Measurements from ENCODE around the gene RHBG.
"Not testable (repeated sequence)": the region's sequence is repeated elsewhere in the genome, so short reads cannot be mapped to it uniquely, and the experiment has no call there.

The RHBG gene, protein sequence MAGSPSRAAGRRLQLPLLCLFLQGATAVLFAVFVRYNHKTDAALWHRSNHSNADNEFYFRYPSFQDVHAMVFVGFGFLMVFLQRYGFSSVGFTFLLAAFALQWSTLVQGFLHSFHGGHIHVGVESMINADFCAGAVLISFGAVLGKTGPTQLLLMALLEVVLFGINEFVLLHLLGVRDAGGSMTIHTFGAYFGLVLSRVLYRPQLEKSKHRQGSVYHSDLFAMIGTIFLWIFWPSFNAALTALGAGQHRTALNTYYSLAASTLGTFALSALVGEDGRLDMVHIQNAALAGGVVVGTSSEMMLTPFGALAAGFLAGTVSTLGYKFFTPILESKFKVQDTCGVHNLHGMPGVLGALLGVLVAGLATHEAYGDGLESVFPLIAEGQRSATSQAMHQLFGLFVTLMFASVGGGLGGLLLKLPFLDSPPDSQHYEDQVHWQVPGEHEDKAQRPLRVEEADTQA

DNA sequence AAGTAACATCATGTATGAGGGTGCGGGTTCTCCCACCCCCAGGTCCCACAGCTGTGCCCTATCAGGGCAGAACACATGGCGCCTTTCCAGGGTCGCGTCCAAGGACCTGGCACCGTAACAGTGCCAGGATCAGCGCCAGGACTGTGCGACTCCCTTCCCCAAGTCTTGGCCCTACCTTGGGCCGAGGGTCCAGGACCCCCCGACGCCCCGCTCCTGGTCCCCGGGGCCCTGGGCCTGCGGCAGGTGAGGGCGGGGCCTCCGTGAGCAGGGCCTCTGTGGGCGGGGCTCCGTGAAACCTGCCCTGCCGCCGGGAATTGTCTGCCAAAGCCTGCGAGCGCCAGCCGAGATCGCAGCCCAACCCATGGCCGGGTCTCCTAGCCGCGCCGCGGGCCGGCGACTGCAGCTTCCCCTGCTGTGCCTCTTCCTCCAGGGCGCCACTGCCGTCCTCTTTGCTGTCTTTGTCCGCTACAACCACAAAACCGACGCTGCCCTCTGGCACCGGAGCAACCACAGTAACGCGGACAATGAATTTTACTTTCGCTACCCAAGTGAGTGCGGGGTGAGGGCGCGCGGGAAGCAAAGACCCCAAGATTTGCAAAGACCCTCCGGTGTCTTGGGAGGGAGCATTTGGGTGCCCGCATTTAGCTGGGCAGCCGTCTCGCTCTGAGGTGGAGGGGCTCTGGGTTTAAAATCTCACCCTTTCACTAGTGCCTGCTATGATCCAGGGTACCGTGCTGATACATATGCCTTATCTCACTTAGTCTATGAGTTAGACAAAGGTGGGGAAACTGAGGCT, at the start of gene RHBG:
RHBG (plus strand) TSS at position 323 of the 796 bp plus-strand sequence; CDS start at position 362, 39 bp downstream.
- no peak for DNase-seq (ENCODE audit: low read depth in 2 of 2)

DNA sequence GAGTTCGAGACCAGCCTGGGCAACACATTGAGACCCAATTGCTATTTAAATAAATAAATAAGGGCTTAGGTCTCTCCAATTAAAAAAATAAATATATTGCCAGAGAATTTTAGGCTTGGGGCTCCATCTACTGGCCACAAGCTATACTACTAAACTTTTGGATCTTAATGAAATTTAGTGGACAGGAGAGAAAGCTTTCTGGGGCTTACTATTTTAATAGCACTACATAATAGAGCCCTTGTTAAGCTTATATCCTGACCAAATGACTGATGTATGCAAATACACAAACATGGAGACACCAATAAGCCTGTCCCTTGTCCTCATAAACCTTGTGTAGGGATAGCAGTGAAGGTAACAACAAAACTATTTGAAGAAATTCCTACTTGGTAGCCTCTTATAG, 49.3 kb upstream of the RHBG start:
- peak in 1 of 2 experiments; percentile 11 for DNase-seq (ENCODE audit: low read depth in 2 of 2)

DNA sequence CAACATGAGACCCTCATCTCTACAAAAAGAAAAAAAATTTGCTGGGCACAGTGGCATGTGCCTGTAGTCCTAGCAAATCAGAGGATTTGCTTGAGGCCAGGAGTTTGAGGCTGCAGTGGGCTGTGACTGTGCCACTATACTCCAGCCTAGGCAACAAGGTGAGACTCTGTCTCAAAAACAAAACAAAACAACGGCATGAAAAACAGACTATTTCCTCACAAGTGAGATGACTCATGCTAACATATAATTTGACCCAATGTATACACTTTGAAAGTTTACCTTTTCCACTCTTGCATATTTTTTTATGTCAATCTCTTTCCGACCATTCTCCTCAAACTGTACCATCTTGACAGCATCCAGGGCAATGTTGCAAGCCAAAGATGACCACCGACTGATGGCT, 48.5 kb upstream of the RHBG start:
- no peak for DNase-seq (ENCODE audit: low read depth in 2 of 2)

DNA sequence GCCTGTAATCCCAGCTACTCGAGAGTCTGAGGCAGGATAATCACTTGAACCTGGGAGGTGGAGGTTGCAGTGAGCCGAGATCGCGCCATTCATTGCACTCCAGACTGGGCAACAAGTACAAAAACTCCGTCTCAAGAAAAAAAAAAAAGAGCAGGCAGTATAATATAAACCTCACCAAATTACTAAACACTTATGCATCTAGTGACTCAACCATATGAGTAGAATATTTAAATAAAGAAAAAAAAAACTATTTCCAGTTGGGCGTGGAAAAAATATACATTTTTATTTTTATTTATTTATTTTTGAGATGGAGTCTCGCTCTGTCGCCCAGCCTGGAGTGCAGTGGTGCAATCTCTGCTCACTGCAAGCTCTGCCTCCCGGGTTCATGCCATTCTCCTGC, 45.8 kb upstream of the RHBG start:
- not testable (repeated sequence) for DNase-seq (ENCODE audit: low read depth in 2 of 2)

DNA sequence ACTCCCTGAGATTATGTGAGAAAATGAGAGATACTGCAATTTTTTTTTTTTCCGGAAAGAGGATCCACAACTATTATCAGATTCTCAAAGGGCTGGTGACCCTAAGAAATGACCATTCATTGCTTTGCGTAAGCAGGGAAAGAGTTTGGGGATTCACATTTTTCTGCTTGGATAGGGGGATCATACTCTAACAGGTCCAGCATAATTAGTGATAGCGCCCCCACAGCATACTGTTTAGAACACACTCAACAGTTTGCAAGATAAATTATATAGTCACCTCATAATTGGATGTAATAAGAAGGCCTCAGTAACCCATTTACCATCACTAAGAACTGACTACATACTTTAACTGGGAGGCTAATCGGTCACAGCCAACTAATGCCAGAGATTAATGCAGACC, 32.8 kb upstream of the RHBG start:
- DNase-seq (ENCODE audit: low read depth in 2 of 2): no peak

DNA sequence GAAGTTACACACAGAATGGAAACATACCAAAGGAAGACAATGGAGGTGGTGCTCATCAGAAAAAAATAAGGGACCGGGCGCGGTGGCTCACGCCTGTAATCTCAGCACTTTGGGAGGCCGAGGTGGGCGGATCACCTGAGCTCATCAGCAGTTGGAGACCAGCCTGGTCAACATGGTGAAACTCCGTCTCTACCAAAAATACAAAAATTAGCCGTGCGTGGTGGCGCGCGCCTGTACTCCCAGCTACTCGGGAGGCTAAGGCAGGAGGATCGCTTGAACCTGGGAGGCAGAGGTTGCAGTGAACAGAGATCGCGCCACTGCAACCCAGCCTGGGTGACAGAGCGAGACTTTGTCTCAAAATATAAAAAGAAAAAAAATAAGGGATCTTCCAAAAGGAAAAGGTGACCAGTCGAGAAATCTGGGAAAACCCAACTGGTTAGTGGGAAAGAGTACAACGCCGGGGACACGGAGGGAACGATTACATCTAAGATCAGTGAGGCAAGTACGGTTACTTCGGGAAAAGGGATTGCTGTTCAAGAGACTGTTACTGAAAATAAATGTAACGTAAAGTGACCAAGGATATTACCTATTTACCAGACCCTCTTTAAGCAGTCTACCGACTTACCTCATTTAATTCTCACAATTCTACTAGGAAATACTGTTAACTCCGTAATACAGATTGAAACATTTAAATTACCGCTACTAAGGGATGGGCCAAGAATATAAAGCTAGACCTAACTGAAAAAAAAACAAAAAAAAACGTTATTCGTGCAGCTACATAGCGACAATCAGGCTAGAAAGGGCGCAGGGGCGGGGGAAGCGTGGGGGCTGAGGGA, 31.7 kb upstream of the RHBG start:
- DNase-seq (ENCODE audit: low read depth in 2 of 2): no peak

DNA sequence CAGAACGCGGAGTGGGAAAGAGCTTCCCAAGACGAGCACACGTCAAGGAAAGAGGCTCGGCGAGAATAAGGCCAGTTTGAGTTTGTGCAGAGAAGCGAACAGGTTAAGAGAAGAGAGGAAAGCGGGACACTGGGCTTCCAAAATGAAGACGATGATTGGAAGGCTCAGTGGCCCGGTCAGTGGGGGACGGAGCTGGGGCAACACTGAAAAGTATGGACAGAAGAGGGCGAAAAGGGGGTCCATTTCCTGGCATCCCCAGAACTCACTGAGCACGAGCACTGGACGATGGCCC, 31.2 kb upstream of the RHBG start:
- DNase-seq (ENCODE audit: low read depth in 2 of 2): no peak

DNA sequence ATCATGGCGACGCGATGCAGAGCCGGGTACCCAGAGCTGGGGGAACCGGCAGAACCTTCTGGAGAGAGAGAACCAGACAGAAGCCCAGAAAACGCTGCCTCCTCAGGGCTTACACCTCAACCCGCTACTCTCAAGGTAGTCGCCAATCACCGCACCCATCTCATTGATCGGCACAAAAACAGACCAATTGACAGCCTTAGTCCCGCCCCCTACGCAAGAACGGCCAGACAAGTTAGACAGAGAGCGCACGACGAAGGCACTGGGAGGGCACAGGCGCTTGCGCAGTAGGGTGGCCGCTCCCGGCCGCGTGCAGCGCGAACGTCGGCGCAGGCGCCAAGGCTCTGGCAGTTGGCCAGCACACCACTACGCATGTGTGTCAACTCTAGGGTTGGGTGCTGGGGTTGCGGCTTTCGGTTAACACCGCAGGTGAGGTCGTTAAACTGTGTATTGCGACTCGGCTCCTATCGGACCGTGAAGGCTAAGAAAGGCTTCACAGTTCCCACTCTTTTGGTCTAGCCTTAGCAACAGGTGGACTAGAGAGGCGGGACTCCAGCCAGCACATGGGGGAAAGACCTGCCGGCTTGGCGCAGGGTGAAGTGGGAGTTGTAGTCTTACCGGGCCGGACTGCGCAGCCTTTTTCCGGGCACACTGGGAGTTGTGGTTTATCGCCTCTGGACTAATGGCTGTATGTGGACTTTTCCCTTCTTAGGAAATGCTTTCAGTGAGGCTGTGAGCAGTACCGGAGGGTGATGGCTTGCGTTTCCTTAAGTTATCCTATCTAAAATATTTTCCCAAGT, 30.6 kb upstream of the RHBG start, which contains the start of the genes CCT3 and TSACC:
CCT3 (minus strand) TSS at position 113 of the 797 bp plus-strand sequence; CDS start at position 5, 108 bp downstream.
TSACC (plus strand) TSS at position 347 of the 797 bp plus-strand sequence. CDS start 1,232 bp downstream, outside the sequence.
- peak; percentile 100 for DNase-seq (ENCODE audit: low read depth in 2 of 2)

DNA sequence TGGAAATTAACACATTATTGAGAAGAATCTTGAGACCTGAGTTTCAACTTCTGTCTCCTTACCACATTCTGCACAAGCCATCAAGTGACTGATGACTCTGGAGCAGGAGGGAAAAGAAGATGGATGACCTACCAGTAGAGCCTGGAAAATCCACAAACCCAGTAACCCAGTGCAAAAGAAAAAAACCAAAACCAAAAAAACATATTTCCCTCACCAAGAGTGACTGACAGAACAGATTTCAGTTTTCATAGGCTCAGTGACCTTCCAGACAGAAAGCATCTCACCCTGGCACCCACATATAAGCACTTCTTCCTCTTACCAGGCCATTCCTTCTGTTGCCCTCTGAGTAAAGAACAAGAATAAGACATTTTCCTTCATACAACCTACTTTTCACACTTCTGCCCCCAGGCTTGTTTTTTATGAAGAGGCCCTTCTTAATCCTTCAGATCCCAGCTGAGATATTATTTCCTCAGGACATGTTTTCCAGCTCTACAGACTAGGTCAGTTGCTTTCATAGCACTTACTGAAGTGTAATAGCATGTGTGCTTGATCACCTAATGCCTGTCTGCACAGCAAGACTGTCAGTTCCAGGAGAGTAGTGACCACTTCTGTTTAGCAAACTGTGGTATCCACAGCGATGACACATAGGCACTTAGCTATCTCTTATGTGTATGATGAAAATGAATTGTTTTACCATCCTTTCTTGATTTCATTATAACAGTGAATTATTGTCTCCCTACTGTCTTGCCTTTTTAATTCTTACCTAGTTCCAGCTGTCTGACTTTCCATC, 26.6 kb upstream of the RHBG start:
- DNase-seq (ENCODE audit: low read depth in 2 of 2): no peak

DNA sequence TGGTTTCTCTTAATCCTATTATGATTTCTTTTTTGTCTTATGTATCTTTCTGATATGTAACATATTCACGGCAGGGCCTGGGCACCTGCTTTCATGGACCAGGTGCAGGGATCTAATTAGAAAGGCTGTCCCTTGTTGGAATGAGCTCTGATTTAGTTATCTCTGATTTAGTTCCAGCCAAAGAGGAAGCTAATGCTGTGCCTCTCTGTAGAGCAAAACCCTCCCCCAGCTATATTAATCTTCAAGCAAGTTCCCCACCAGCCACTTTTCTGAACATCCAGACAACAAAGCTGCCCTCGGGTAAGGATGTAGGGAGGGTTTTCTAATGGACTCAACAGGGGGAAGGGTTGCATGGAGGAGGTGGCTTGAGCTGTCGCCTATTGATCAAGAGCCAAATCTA, 24.6 kb upstream of the RHBG start:
- no peak for DNase-seq (ENCODE audit: low read depth in 2 of 2)

DNA sequence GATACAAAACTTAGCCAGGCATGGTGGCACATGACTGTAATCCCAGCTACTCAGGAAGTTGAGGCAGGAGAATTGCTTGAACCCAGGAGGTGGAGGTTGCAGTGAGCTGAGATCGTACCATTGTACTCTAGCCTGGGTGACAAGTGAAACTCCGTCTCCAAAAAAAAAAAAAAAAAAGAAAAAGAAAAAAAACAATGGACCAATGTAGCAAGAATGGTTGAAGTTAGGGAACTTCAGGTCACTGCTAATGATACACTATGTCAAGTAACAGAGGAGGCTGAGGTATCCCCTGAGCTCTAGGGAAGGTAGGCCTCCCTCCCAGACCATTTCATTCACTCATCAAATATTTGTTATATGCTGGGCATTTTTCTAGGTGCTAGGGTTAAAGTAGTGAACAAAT, 23.0 kb upstream of the RHBG start:
- DNase-seq (ENCODE audit: low read depth in 2 of 2): not testable (repeated sequence)

DNA sequence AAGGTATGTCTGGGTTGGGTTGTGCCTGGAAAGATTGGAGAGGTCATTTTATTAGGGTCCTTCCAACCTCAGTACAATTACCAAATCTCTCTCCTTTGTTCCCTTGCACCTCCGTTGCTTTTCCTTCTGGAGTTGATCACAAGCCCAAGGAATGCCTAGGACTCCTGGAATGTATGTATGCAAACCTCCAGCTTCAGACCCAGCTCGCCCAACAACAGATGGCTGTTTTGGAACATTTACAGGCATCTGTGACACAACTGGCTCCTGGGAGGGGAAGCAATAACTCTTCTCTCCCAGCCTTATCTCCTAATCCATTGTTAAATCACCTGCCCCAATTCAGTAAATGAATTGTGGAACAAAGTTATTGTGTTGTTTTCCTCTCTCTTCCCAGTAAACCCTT, 22.4 kb upstream of the RHBG start:
- DNase-seq (ENCODE audit: low read depth in 2 of 2): peak; percentile 66 to 68

DNA sequence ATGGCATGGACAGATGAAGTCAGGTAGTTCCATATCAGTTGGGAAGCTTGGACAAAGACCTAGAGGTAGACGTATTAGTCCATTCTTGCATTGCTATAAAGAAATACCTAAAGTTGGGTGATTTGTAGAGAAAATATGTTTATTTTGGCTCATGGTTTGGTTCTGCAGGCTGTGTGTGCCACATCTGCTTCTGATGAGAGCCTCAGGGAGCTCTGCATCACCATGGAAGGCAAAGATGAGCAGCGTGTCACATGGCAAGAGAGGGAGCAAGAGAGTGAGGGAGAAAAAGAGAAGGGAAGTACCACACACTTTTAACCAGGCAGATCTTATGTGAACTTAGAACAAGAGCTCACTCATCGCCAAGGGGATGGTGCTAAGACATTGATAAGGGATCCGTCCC, 21.7 kb upstream of the RHBG start:
- peak; percentile 71 to 75 for DNase-seq (ENCODE audit: low read depth in 2 of 2)

DNA sequence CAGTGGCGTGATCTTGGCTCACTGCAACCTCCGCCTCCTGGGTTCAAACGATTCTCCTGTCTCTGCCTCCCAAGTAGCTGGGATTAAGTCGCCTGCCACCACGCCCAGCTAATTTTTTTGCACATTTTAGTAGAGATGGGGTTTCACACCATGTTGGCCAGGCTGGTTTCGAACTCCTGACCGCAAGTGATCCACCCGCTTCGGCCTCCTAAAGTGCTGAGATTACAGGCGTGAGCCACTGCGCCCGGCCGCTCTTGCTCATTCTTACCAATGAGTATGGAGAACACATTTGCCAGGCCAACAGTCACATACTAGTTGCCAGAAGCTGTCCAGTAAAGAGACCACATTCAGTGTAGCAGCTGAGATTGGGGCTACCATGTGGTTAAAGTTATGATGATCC, 16.5 kb upstream of the RHBG start:
- not testable (repeated sequence) for DNase-seq (ENCODE audit: low read depth in 2 of 2)

DNA sequence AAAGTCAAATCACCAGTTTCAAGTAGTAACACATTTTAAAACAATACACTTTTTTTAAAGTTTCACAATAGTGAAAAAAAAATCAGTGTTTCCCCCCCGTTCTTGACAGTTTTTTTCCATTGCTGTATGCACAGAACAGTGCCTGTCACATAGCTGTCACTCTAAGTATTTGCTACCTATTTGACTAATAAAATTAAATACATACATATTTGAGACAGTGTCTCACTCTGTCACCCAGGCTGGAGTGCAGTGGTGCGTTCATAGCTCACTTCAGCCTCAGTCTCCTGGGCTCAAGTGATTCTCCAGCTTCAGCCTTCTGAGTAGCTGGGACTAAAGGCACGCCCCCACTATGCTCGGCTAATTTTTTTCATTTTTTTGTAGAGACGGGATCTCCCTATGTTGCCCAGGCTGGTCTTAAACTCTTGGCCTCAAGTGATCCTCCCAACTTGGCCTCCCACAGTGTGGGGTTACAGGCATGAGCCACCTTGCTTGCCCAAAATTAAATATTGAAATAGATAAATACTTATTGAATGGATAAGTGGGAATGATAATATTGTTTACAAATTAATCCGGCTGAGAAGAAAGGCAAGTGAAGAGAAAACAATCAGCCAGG, 12.6 kb upstream of the RHBG start:
- no peak for DNase-seq (ENCODE audit: low read depth in 2 of 2)

DNA sequence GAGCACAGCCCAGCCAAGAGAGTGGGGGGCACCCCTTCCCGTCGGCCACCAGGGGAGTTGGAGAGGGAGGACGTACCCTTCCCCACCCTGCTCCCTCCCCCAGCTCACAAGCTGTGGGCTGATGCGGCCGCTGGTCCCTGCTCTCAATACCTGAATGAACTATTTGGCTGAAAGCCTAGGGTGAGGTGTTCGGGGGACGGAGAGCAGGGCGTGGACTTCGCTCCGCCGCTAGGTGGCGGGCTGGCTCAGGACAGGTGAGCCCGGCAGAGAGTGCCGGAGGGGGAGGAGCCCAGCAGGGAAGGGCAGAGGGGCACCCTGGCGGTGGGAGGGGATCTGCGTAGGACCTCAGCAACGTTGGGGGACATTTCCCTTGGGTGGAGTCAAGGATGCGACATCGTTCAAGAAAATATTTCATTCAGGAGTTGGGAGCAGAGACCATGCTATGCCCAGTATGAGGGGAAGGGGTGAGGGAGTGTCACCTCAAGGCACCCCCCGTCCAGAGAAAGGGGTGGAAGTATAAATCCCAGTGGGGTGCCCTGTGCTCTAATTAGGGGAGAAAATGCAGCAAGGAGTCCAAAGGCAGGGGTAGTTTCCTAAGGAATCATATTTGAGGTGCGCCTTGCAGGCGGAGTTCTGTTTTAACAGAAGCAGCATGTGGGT, 12.0 kb upstream of the RHBG start:
- DNase-seq (ENCODE audit: low read depth in 2 of 2): no peak

DNA sequence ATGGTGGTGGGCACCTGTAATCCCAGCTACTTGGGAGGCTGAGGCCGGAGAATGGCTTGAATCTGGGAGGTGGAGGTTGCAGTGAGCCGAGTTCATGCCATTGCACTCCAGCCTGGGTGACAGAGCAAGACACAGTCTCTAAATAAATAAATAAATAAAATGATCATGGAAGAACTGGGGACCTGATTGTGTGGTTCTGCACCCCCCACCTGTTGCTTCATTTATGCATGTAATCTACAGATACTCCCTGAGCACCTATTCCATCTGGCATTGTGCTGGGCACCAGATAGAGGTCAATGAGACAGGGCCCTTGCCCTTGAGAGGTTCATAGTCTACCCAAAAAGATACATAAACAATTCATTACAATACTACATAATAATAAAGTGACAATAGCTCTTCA, 11.0 kb upstream of the RHBG start:
- no peak for DNase-seq (ENCODE audit: low read depth in 2 of 2)

DNA sequence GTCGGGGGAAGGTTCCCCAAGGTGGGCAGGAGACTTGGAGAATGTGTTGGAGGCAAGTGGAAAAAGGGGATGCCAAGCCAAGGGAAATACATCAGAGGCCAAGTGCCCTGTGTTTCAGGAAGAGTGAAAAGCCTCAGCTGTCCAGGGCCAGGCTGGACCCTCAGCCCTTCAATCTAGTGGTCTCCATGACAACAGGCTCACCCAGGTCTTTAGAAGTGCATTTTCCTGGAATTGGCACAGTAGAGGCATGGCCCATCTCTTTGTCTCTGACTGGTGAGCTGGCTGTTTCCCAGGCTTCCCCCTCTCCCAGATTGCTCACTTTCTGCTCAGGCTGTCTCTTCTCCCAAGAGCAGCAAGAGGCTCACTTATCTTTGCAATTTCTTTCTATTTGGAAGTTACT, 10.4 kb upstream of the RHBG start:
- no peak for DNase-seq (ENCODE audit: low read depth in 2 of 2)

DNA sequence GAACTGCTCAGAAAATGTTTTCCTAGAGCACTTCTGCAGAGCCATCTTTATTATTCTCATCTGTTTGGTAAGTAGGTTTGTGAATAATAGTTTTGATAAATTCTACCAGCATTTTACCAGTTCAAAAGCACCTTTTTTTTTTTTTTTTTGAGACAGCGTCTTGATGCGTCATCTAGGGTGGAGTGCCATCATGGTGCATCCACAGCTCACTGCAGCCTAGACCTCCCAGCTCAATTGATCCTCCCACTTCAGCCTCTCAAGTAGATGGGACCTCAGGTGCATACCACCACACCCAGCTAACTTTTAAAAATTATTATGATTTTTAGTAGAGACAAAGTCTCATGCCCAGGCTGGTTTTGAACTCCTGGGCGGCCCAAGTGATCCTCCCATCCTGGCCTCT, 9.8 kb upstream of the RHBG start:
- DNase-seq (ENCODE audit: low read depth in 2 of 2): no peak

Data from fibroblast of skin of left quadriceps (primary cell).